Mammary epithelial cell (primary cell): ENCODE results near the gene DCC.

ENCODE experiments used
- CTCF ChIP-seq, 2 donors: IDR thresholded peaks in 1 of 2; conservative IDR thresholded peaks in 1 of 2; 2 replicates each; pipeline ENCODE4 v1.5.1; 2011 to 2012; ENCODE audit warnings: inconsistent platforms in 2 of 2, low read length in 2 of 2, mild to moderate bottlenecking in 2 of 2, control low read depth in 1 of 2, low read depth in 1 of 2; ENCODE audit not compliant: insufficient read depth in 1 of 2; ENCODE audit errors: extremely low read depth in 1 of 2
- EZH2 ChIP-seq: IDR thresholded peaks from 2 replicates; pipeline ENCODE4 v1.6.1; 2012; ENCODE audit warnings: low read length, inconsistent platforms, borderline replicate concordance

- TF ChIP-seq CTCF (conservative IDR thresholded peaks at IDR 0.05 in 1 of 2, IDR thresholded peaks at IDR 0.05 in 1 of 2; ENCODE audit: extremely low read depth in 1 of 2, insufficient read depth in 1 of 2, low read depth in 1 of 2, low read length in 2 of 2): no peak
- no peak for TF ChIP-seq EZH2
These were observed 55.3 kb downstream of the DCC start for GRCh38 chr18:52395146-52395852.
